GM21737 (cell line): ENCODE data around the gene PERM1.

Source experiments
- ATAC-seq: cut with Tn5 transposase; IDR thresholded peaks from one replicate; pipeline ENCODE4 v1.9.1; 2021; ENCODE audit warnings: mild to moderate bottlenecking, moderate library complexity; ENCODE audit not compliant: unreplicated experiment

The PERM1 gene

DNA sequence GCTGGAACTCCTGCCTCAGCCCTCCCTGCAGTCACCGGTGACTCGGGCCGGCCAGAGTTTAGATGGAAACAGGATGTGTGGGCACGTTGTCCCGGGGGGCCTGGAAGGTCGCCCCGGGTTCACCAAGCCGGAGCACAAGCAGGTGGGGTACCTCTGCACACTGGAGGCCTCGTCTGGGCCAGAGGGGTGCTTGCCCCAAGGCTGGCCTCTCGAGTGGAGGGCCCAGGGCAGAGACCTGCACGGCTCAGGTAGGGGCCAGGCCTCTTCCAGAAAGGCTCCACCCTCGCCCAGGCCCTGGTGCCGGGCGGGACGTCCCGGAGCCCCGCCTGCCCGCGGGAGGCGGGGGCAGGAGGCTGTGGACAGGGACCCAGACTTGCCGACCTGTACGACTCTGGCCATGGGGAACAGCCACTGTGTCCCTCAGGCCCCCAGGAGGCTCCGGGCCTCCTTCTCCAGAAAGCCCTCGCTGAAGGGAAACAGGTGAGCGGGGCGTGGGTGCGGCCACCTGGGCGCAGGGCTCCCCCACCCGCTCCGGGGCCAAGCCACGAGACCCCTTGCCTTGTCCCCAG is 15.7 kb downstream of the PERM1 start, which contains the start of gene PLEKHN1:
TSS of gene PLEKHN1 (plus strand) at position 348 of the 569 bp plus-strand sequence. CDS start at position 398, 50 bp downstream.
- ATAC-seq: peak; percentile 19

GRCh38 chr1:965526-966134 is 16.3 kb downstream of the PERM1 start:
- no peak for ATAC-seq

- no peak for ATAC-seq
These were observed 17.0 kb downstream of the PERM1 start for GRCh38 chr1:964691-965525.

DNA sequence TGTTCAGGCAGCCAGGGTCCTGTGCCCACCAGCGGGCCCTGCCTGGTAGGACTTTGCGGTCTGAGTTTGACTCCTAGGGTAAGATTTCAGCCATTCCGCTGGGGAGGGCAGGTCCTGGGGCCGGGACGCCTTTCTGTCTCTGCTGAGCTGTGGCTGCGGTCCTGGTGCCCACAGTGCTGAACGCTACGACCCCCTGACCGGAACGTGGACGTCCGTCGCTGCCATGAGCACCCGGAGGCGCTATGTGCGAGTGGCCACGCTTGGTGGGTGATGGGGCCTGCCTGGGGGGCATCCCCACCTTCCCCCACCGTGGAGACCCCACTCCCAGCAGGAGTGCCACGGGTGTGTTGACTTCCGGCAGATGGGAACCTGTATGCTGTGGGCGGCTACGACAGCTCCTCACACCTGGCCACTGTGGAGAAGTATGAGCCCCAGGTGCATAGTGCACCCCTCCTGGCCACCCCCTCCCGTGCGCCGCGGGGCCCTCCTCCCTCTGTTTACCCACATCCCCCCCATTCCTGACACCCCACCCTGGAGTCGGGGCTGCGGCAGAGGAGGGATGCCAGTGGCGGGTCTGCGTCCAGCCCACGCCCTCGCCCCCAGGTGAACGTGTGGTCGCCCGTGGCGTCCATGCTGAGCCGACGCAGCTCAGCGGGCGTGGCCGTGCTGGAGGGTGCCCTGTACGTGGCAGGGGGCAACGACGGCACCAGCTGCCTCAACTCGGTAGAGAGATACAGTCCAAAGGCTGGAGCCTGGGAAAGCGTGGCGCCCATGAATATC is 18.0 kb downstream of the PERM1 start:
- no peak for ATAC-seq

DNA sequence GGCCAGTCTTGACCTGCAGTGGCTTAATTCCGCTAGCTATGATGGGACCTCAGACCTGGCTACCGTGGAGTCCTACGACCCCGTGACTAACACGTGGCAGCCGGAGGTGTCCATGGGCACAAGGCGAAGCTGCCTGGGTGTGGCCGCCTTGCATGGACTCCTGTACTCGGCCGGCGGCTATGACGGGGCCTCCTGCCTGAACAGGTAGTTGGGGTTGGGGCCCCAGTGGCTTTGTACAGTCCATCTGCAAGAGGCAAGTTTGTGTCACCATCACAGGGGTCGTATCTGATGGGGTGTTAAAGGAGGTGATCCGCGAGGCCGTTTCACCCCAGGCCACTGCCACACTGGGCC is 18.6 kb downstream of the PERM1 start:
- no peak for ATAC-seq

- ATAC-seq: no peak
These were observed 19.3 kb downstream of the PERM1 start for GRCh38 chr1:962381-963300.

DNA sequence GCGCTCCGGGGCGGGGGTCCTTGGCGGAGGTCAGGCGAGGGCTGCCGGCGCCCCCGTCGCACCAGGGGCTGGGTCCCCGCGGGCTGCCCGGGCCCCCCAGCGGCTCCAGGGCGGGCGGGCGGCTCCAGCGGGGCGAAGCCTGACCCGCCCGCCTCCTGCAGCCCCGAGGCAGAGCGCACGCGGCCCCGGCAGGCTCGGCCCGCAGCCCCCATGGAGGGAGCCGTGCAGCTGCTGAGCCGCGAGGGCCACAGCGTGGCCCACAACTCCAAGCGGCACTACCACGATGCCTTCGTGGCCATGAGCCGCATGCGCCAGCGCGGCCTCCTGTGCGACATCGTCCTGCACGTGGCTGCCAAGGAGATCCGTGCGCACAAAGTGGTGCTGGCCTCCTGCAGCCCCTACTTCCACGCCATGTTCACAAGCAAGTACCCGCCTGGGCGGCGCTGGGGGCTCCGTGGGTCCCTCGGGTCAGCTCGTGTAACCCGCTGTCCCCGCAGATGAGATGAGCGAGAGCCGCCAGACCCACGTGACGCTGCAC is 20.7 kb downstream of the PERM1 start:
- peak; percentile 3 for ATAC-seq

GRCh38 chr1:960363-961131 is 21.3 kb downstream of the PERM1 start, which contains the start of gene KLHL17:
Gene KLHL17, plus strand, starts transcription at chr1:960584. Its CDS starts 110 bp downstream, at chr1:960694.
- peak; percentile 43 for ATAC-seq

DNA sequence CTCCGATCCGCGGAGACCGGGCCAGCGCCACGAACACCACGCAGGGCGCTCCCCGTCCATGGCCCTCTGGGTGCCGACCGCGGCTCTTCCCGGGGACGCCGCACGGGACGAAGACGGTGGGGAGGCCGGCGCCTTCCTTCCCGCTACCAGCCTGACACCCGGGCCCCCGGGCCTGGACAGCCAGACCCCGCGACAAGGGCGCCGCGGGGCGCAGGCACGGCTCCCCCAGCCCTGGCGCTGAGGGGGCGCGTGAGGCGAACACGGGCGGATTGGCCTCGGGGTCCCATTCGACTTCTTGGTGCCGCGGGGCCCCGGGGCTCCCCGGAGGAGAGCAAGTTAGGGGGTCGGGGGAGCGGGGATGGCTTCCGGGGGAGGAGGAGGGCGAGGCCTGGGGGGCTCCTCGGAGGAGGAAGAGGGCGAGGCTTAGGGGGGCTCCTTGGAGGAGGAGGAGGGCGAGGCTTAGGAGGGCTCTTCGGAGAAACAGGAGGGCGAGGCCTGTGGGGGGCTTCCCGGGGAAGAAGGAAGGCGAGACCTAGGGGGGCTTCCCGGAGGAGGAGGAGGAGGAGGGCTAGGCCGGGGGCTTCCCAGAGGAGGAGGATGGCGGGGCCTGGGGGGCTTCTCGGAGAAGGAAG is 22.0 kb downstream of the PERM1 start:
- ATAC-seq: no peak

GRCh38 chr1:958823-959730 is 22.8 kb downstream of the PERM1 start, which contains the start of gene NOC2L:
Gene NOC2L, minus strand, starts transcription at chr1:959256. Its CDS starts 16 bp downstream, at chr1:959240.
- ATAC-seq: peak; percentile 65

- ATAC-seq: no peak
These were observed 25.3 kb downstream of the PERM1 start for GRCh38 chr1:956636-957035.

DNA sequence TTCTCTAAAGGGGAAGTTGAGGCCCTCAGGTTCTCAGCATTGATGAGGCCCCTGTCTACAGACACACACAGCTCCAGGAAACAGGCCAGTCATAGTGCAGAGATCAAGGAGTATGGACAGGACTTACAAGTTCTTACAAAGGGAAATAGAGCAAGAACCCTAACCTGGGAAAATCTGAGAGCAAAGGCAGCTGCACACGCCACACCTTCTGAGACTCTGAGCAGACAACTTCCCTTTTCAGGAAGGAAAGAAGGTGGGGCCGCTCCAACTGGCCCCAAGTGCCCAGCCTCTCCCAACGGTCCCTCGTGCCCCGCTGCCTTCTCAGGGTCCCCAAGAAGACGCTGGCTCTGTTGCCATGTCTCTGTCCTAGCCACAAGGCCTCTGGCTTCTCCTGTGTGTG is 26.4 kb downstream of the PERM1 start:
- ATAC-seq: no peak

- ATAC-seq: no peak
These were observed 27.0 kb downstream of the PERM1 start for GRCh38 chr1:954927-955326.

GRCh38 chr1:953524-954320 is 28.2 kb downstream of the PERM1 start:
- no peak for ATAC-seq

- no peak for ATAC-seq
These were observed 29.3 kb downstream of the PERM1 start for GRCh38 chr1:952603-953002.

DNA sequence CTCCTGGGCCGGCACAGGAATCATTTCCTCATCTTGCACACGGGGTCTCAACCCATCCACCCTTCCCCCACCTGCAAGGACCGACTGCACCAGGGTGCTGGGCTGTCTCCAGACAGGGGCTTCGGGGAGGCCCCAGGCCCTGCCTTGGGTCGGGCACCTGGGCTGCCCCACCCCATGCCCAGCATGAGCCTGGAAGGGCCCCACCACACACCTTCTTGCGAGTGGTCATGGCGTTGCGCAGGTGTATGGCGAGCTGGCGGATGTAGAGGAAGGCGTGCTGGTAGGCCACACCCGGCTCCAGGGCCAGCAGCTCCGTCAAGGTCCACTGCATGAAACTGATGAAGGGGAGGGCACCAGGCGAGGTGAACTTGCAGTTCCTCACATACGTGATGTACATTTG is 29.7 kb downstream of the PERM1 start:
- ATAC-seq: no peak

- no peak for ATAC-seq
These were observed 30.5 kb downstream of the PERM1 start for GRCh38 chr1:951364-951763.
